Heart left ventricle (tissue), 13 donors: ENCODE measurements around the gene DCAF15.

Experiments
- CTCF ChIP-seq, 12 donors: fragments of 200-600 bp; sonication (generic) in 4 of 12; IDR thresholded peaks; one replicate each; pipeline versions ENCODE4 v1.5.0 to v1.8.0; 2018 to 2022; ENCODE audit warnings: antibody characterized with exemption in 12 of 12, mild to moderate bottlenecking in 5 of 12
- POLR2A ChIP-seq, 2 donors: fragments of 450-650 bp; IDR thresholded peaks; one replicate each; pipeline ENCODE4 v1.6.1; 2017; ENCODE audit warnings: antibody characterized with exemption in 2 of 2, mild to moderate bottlenecking in 2 of 2, moderate library complexity in 2 of 2
- donor health status: ischemic (EF 13 %, LVEDD 7.1; RV severe dilation, severe dysfunction).
- donor health status: DM: no; HTN: yes; CAD: no.
- donor health status: DM: no; HTN: no; CAD: no.
- donor health status: ischemic (EF 25% LVEDD 6.9; RV normal size, moderate dysfunction).
- donor health status: ischemic (EF 25% LVEDD 5.7; RV mildly dilated, moderate dysfunction).
- donor health status: ischemic (EF 35%, LVEDD 5.7; RV mildly dilated, moderate dysfunction).
- donor health status: nonischemic (EF 11% LVEDD 7.7; RV severe dilation, severe dysfunction).
- donor health status: DM: yes; HTN: yes; CAD: no.
- donor health status: PGD.
- donor health status: ischemic (EF 29% LVEDD 5.4; RV normal size, mild dysfunction).
- donor health status: nonischemic (EF 23%, LVEDD 6.1; RV moderate dilation, normal function).

GRCh38 chr19:13913352-13913751 lies 39.0 kb upstream of the DCAF15 start:
- TF ChIP-seq POLR2A (IDR thresholded peaks at IDR 0.05) (no peak), CTCF (IDR thresholded peaks at IDR 0.05) (no peak)
